Measurements from ENCODE around the gene PIK3C2G. TPM values are rescaled to one million over a fixed set of nuclear protein-coding genes. Genes with fewer than 3 reads are reported as not detected.

Gene PIK3C2G
- total and polyA plus RNA-seq, 2 of the 4 experiments (the other 2 are of a cell fraction), result not detected

GRCh38 chr12:18281941-18282340, 20.6 kb downstream of the PIK3C2G start:
- ATAC-seq (ENCODE audit: low read depth), result no peak
- Histone ChIP-seq H2BK20ac (ENCODE audit: low read depth, low read length) (no peak overlapping the region), H3K9me1 (ENCODE audit: insufficient read depth, low read length) (no peaks in the 10 kb centered on the region), H3K27ac (ENCODE audit: insufficient read depth, low read length) (no peak overlapping the region), H2AK9ac (replicated peaks; ENCODE audit: low read depth, low read length, poor library complexity) (no peak overlapping the region), H3K4ac (ENCODE audit: low read depth, low read length) (no peak overlapping the region), H3K56ac (ENCODE audit: extremely low read depth, insufficient read depth, low read length) (no peak overlapping the region), H3K9ac (ENCODE audit: low read depth, low read length) (no peak overlapping the region), H4K8ac (ENCODE audit: low read depth in 2 of 2, low read length in 2 of 2) (no peak overlapping the region), H3K4me2 (ENCODE audit: low read depth, low read length) (no peak overlapping the region), H3K4me3 (ENCODE audit: insufficient read depth, low read depth, low read length) (no peak overlapping the region), H3K4me1 (ENCODE audit: control insufficient read depth, insufficient read depth, low read length) (no peaks in the 10 kb centered on the region; the same call in 1 of the 2 replicates), H3K79me1 (ENCODE audit: low read depth in 1 of 2, low read length in 2 of 2) (no peaks in the 10 kb centered on the region), H2AFZ (replicated peaks; ENCODE audit: low read length, poor library complexity) (no peak overlapping the region), H2AK5ac (ENCODE audit: low read depth, low read length) (no peak overlapping the region), H3K23ac (ENCODE audit: low read depth, low read length) (no peak overlapping the region), H4K91ac (ENCODE audit: insufficient read depth, low read depth, low read length) (no peak overlapping the region), H4K20me1 (ENCODE audit: insufficient read depth, low read length) (no peaks in the 10 kb centered on the region), H2BK120ac (ENCODE audit: low read depth, low read length) (no peak overlapping the region), H3K14ac (replicated peaks; ENCODE audit: low read depth, low read length) (no peak overlapping the region), H3K18ac (ENCODE audit: low read depth, low read length) (no peak overlapping the region), H3K27me3 (ENCODE audit: control insufficient read depth, insufficient read depth, low read length) (no peaks in the 10 kb centered on the region), H3K36me3 (ENCODE audit: control insufficient read depth, insufficient read depth, low read length) (no peaks in the 10 kb centered on the region), H4K5ac (ENCODE audit: low read depth, low read length) (no peak overlapping the region), H3K9me3 (ENCODE audit: control insufficient read depth, insufficient read depth, low read length) (no peaks in the 10 kb centered on the region), H2BK15ac (ENCODE audit: low read depth, low read length) (no peak overlapping the region), H2BK5ac (ENCODE audit: low read depth, low read length, poor library complexity, severe bottlenecking) (no peak overlapping the region)
- intact Hi-C loops (cut with micrococcal nuclease) (no loop called here), in situ Hi-C loops (cut with MboI; ENCODE audit: low sequenced_read_pairs) (no loop called here), dilution Hi-C loops (cut with HindIII; ENCODE audit: low sequenced_read_pairs, unreplicated experiment) (no loop called here)
- ChIA-PET CTCF (no interaction called here), POLR2A (ENCODE audit: unreplicated experiment) (no interaction called here)
- BruUV-seq (replicated peaks), result no TSS peak
- no peak for DNase-seq
- no CpG with 5 or more reads among the region's 3 CpGs for WGBS, 2 experiments (ENCODE audit: extremely low coverage in 2 of 2, insufficient read length in 1 of 2)
- TF ChIP-seq RAD21 (IDR thresholded peaks at IDR 0.05; ENCODE audit: low read length) (no peak), MAZ (IDR thresholded peaks at IDR 0.05; ENCODE audit: borderline replicate concordance, low read depth, low read length) (no peak), BHLHE40 (IDR thresholded peaks at IDR 0.05; ENCODE audit: low read depth, low read length) (no peak), CHD1 (IDR thresholded peaks at IDR 0.05; ENCODE audit: low read depth, low read length) (no peak), SMC3 (IDR thresholded peaks at IDR 0.05; ENCODE audit: low read depth, low read length) (no peak), CEBPB (IDR thresholded peaks at IDR 0.05; ENCODE audit: low read depth, low read length) (no peak), FOS (IDR thresholded peaks at IDR 0.05; ENCODE audit: low read depth, low read length) (no peak), USF2 (IDR thresholded peaks at IDR 0.05; ENCODE audit: low read depth, low read length) (no peak), NFE2L2 (IDR thresholded peaks at IDR 0.05; ENCODE audit: low read depth, low read length) (no peak), CTCF (conservative IDR thresholded peaks at IDR 0.05; ENCODE audit: low read depth, low read length) (no peak), RCOR1 (IDR thresholded peaks at IDR 0.05; ENCODE audit: insufficient replicate concordance, low read length) (no peak), MXI1 (IDR thresholded peaks at IDR 0.05; ENCODE audit: borderline replicate concordance, low read depth, low read length) (no peak), ELK1 (IDR thresholded peaks at IDR 0.05; ENCODE audit: borderline replicate concordance, low read depth, low read length) (no peak), MAFK (IDR thresholded peaks at IDR 0.05; ENCODE audit: low read depth, low read length) (no peak), POLR2A (IDR thresholded peaks at IDR 0.05; ENCODE audit: low read depth, low read length) (no peak), RFX5 (IDR thresholded peaks at IDR 0.05; ENCODE audit: low read depth, low read length) (no peak)

All from IMR-90 (cell line).